ENCODE measurements around the gene FAM234B. TPM values are rescaled to one million over a fixed set of nuclear protein-coding genes. Genes with fewer than 3 reads are reported as not detected.

FAM234B gene
- total RNA-seq, 1 experiment from 2014 or later: 3.3 TPM

GRCh38 chr12:13099844-13100604, 55.8 kb downstream of the FAM234B start:
- H3K9me2 ChIP-seq (replicated peaks; ENCODE audit: low read length): no peaks in the 10 kb centered on the region
- ChIA-PET POLR2A (ENCODE audit: unreplicated experiment) (interaction anchor here (0.6 to 2.3 kb wide), 4 partner anchors 96 to 313 kb away, joined by 3 to 17 read pairs (median 6); partner anchors contain the start of gene EMP1), CTCF (interaction anchor here (1.0 to 2.0 kb wide), 2 partner anchors 99 to 112 kb away, joined by 3 to 17 read pairs; no protein-coding TSS in a partner anchor)
- peak overlapping the region; percentile 97 for H3K9ac ChIP-seq (ENCODE audit: low read length)
- no peak overlapping the region for H2AFZ ChIP-seq (ENCODE audit: low read length)
- H3K4me3 ChIP-seq (ENCODE audit: low read length): peak overlapping the region; percentile 53; the same call in 1 of the 2 replicates
- H3K4me2 ChIP-seq (ENCODE audit: low read length): peak overlapping the region; percentile 90
- ATAC-seq: no peak
- H3F3A ChIP-seq (ENCODE audit: low read length, unreplicated experiment): peaks cover 18% of the 10 kb centered on the region
- no peak for DNase-seq
- H3K27ac ChIP-seq (ENCODE audit: low read length): peak overlapping the region; percentile 99
- TF ChIP-seq EZH2phosphoT487 (IDR thresholded peaks at IDR 0.05; ENCODE audit: borderline replicate concordance, low read length) (no peak), EZH2 (IDR thresholded peaks at IDR 0.05; ENCODE audit: low read length, unreplicated experiment) (no peak), CTCF (conservative IDR thresholded peaks at IDR 0.05; ENCODE audit: low read depth, low read length) (no peak)
- intact Hi-C loops (cut with micrococcal nuclease): loop anchor here (2.0 to 10.0 kb wide), 3 partner anchors 55 to 295 kb away; partner anchors contain the start of genes FAM234B and HEBP1
- H3K79me2 ChIP-seq (ENCODE audit: low read length): no peaks in the 10 kb centered on the region
- no peaks in the 10 kb centered on the region for H3K36me3 ChIP-seq (ENCODE audit: low read depth, low read length)
- no peaks in the 10 kb centered on the region for H4K20me1 ChIP-seq (ENCODE audit: low read length)
- no peaks in the 10 kb centered on the region for H3K9me3 ChIP-seq (ENCODE audit: low read length)
- peaks cover 62% of the 10 kb centered on the region for H3K4me1 ChIP-seq (ENCODE audit: insufficient read depth, low read length)
- H3K27me3 ChIP-seq (ENCODE audit: low read length): no peaks in the 10 kb centered on the region
- no TSS peak for BruUV-seq (replicated peaks)

- Histone ChIP-seq H3K9me2 (replicated peaks; ENCODE audit: low read length) (no peaks in the 10 kb centered on the region), H3K27ac (ENCODE audit: low read length) (peak overlapping the region; percentile 99), H3K4me1 (ENCODE audit: insufficient read depth, low read length) (peaks cover 59% of the 10 kb centered on the region), H2AFZ (ENCODE audit: low read length) (peak overlapping the region; percentile 25; the same call in 1 of the 2 replicates), H3F3A (ENCODE audit: low read length, unreplicated experiment) (peaks cover 18% of the 10 kb centered on the region), H3K9me3 (ENCODE audit: low read length) (no peaks in the 10 kb centered on the region), H3K36me3 (ENCODE audit: low read depth, low read length) (no peaks in the 10 kb centered on the region), H4K20me1 (ENCODE audit: low read length) (no peaks in the 10 kb centered on the region), H3K27me3 (ENCODE audit: low read length) (no peaks in the 10 kb centered on the region), H3K4me2 (ENCODE audit: low read length) (peak overlapping the region; percentile 90), H3K9ac (ENCODE audit: low read length) (peak overlapping the region; percentile 97), H3K4me3 (ENCODE audit: low read length) (peak overlapping the region; percentile 53; the same call in 1 of the 2 replicates), H3K79me2 (ENCODE audit: low read length) (no peaks in the 10 kb centered on the region)
- intact Hi-C loops (cut with micrococcal nuclease): no loop called here
- DNase-seq: no peak
- BruUV-seq (replicated peaks): TSS peak; percentile 56
- CTCF ChIA-PET: interaction anchor here (1.0 kb wide), 1 partner anchor 100 kb away, joined by 3 read pairs; no protein-coding TSS in a partner anchor
- TF ChIP-seq EZH2phosphoT487 (IDR thresholded peaks at IDR 0.05; ENCODE audit: borderline replicate concordance, low read length): no peak
- TF ChIP-seq CTCF (conservative IDR thresholded peaks at IDR 0.05; ENCODE audit: low read depth, low read length): no peak
- no peak for TF ChIP-seq EZH2 (IDR thresholded peaks at IDR 0.05; ENCODE audit: low read length, unreplicated experiment)
- ATAC-seq: no peak
- POLR2A ChIA-PET (ENCODE audit: unreplicated experiment): interaction anchor here (0.6 to 1.1 kb wide), 4 partner anchors 81 to 297 kb away, joined by 3 to 4 read pairs (median 4); no protein-coding TSS in a partner anchor
Observed at GRCh38 chr12:13100605-13100881, 56.4 kb downstream of the FAM234B start.

All from PC-3 (cell line).